HG03108 (cell line): ENCODE results near the gene CEP97.
"Not testable (repeated sequence)": the region's sequence is repeated elsewhere in the genome, so short reads cannot be mapped to it uniquely, and the experiment has no call there.

Source experiments
- ATAC-seq: cut with Tn5 transposase; IDR thresholded peaks from one replicate; pipeline ENCODE4 v1.9.1; 2021; ENCODE audit warnings: moderate library complexity; ENCODE audit not compliant: unreplicated experiment

The CEP97 gene

DNA sequence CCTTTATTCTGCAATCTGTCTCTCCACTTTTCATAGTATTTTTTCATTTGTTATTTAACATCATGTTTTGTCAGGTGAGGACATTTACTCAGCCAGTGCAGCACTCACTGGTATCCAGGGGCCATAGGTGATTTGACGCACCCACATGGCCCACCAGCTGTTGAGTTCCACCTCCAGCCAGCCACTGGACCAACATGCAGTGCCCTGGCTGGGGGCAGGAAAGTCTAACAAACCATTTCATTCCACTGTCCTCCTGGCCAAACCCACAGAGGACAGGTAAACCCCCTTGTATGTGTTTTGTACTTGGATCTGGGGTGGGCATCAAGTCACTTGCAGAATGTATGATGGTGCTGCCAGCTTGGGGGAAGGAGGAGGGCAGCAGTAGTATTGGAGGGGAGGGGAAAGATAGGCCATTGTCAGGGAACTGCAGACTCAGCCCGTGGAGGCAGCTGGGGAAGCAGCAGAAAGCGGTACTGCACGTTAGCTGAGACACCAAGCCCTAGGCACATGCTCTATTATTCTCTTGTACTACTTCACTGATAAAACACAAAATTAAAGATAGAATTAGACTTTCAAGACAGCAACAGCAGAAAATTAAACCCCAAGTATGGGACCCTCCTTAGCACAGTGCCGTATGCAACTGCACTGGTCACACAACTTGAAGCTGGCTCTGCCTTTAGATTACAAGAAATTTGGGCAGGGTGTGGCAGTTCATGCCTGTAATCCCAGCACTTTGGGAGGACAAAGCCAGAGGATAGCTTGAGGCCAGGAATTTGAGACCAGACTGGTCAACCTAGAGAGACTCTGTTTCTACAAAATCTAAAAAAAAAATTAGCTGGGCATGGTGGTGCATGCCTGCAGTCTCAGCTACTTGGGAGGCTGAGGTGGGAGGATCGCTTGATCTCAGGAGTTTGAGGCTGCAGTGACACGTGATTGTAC lies 22.4 kb upstream of the CEP97 start:
- ATAC-seq, result no peak

DNA sequence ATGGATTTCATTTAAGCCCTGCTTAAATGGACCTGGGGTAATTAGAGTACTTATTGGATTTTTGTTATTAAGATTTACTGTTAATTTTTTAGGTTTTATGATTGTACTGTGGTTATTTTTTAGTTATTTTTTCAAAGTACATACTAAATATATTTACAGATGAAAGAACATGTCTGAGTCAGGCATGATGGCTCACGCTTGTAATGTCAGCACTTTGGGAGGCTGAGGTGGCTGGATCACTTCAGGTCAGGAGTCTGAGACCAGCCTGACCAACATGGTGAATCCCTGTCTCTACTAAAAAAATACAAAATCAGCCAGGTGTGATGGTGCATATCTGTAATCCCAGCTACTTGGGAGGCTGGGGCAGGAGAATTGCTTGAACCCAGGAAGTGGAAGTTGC lies 21.7 kb upstream of the CEP97 start:
- no peak for ATAC-seq

DNA sequence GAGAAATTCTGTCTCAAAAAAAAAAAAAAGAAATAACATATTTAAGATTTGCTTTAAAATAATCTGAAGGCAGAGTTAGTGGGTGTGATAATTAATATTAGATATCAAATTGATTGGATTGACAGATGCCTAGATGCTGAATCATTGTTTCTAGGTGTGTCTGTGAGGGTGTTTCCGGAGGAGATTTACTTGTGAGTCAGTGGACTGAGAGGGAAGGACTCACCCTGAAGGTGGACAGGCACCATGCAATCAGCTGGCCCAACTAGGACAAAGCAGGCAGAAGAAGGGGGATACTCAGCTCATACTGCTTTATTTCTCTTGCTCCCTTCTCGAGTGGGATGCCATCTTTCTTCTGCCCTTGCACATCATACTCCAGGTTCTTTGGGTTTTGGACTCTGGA lies 21.2 kb upstream of the CEP97 start:
- ATAC-seq, result no peak

DNA sequence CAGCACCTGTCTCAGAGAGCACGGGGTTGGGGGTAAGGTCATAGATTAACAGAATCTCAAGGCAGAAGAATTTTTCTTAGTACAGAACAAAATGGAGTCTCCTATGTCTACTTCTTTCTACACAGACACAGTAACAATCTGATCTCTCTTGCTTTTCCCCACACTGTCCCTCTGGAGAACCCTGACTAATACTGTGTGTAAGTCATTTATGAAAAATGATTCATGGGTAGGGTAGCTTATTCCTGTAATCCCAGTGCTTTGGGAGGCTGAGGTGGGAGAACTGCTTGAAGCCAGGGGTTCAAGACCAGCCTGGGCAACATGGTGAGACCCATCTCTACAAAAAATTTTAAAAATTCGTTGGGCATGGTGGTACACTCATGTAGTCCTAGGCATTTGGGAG lies 19.8 kb upstream of the CEP97 start:
- ATAC-seq, result not testable (repeated sequence)

DNA sequence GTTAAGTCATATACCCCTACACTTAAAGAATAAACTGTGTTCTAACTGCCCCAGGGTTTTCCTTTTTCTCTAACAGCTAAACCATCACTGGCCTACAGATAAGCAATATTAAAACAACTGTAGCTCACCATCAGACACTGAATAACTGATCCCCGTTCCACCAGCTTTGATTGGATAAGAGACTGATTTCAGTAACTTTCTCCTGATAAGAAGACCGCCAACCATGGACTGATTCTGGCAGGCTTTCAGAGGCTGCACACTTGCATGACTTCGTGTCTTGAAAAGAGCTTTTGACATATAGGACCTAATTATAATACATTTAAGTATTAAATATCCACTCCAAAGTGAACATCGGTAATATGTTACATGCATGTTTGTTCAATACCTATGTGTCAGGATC lies 15.3 kb upstream of the CEP97 start:
- no peak for ATAC-seq

DNA sequence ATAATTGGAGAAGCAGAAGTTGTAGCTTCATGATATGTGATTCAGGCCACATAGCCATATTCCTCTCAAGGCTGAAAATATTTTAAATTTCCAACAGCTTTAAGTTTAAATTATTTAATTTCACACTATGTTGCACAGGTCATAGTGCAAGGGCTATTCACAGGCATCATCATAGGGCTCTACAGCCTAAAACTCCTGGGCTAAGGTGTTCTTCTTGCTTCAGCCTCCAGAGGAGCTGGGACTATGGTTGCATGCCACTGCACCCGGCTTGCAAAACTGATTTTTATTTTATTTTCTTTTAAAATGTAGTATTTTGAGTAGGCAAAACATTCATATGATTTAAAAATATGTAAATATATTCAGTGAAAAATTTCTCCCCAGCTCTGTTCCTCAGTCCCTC lies 6.0 kb upstream of the CEP97 start:
- ATAC-seq, result no peak

DNA sequence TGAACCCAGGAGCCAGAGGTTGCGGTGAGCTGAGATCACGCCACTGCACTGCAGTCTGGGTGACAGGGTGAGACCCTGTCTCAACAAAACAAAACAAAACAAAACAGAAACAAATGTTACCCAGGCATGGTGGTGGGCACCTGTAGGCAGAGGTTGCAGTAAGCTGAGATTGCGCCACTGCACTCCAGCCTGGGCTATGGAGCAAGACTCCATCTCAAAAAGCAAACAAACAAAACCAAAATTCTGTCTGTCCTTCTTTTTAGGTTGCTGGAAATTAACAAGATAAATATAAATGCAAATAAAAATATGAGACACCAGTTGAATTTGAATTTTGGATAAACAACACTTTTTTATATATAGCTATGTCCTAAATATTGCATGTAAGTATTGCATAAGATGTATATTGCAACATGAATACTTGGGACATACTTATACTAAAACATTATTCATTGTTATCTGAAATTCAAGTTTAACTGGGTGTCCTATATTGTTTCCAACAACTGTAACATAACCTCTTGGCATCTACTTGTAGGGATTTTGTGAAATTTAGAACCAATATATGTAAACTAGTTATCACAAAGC lies 4.7 kb upstream of the CEP97 start:
- no peak for ATAC-seq

DNA sequence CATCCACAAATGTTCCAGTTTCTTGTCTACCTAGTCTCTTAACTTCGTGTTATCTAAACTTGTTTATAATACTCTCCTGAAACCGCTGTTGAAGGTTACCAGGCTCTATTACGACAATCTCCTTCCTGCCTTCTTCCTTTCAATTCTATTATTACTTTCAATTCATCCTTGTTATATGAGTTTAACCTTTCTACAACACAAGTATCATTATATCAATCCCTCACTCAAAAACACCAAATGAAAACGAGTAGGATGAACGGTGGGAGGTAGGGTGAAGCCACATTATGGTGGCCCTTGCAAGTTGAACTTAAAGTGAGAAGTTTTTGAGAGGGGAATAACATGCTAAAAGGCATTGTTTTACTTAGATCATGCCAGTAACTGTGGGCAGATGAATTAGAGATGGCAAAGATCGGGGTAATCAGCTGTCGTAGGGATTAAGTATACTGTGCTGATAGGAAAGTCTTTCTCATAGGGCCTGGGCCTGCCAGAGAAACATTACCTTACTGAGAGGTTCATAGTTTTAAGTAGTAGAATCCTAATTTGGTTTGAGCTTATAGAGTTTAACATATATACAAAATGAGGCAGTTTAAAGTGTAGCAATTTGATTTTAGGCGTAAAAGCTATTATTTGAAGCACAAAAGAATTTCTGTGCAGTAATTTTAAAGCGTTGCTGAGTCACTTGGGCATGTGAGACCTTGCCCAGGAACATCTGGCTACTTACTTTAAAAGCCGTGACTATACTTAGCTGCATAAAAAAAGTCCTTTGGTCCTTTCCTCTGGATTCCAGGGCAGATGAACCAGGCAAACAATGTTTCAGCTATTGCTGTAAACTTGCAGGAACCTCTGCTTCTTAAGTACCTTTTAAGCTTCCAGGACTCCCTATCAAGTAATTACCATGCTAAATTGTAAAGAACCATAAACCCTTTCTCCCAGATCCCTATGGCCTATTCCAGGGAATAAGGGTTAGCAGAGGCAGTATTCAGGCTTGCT lies 3.3 kb upstream of the CEP97 start:
- ATAC-seq, result no peak

DNA sequence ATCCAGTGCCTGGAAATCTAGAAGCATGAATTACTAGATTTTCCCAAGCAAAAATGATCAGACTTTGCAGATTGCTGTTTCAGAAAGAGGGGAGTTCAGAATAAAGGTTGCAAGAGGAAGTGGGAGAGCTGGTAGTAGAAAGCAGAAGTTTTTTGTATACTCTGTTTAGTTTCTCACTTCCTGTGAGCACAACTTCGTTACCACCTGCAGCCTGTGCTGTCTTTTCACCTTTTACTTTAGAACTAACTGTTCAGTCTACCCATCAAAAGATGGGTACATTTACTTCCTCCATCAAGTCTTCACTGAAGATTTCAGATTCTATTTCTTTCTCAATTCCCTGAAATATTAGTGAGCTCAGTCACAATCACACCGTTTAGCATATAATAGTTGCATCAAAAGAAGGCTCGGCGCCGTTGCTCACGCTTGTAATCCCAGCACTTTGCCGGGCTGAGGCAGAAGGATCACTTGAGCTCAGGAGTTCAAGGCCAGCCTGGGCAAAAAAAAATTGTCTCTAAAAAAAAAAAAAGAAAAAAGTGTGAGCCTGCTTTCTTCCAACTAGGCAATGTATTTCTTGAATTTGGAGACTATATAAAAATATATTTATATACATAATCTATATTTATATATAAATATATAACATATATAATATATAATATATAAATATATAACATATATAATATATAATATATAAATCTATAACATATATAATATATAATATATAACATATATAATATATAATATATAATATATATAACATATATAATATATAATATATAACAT lies 1.8 kb upstream of the CEP97 start:
- peak; percentile 45 for ATAC-seq

DNA sequence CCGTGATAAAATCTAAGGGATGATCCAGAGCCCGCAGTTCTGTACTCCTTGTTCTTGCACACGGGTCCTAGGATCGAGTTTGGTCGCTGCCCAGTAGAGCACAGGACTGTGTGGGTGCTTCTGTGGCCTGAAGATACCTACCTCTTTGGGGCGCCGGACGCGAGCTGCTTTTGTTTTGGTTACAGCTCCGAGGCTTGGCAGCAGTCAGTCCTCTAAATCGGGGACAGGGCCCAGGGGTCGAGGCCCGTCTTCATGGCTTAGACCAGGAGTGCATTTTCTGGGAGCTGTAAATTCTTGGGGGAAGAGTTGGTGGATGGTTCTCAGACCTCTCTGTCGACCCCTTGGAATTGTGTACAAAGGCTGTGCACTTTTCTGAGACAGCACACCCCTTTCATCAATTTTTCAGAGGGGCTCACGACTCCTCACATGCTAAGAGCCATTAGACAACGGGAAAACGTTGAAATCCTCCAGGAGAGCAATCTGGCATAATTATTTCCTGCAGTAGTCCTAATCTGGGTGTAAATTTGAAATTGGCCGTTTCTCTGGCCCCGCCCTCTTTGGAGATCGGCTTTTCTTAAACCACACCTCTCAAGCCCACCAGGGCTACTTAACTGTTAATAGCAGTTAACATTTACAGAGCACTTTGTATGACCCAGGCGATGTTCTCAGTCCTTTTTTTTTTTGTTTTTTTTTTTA lies 928 bp downstream of the CEP97 start:
- peak; percentile 3 for ATAC-seq

DNA sequence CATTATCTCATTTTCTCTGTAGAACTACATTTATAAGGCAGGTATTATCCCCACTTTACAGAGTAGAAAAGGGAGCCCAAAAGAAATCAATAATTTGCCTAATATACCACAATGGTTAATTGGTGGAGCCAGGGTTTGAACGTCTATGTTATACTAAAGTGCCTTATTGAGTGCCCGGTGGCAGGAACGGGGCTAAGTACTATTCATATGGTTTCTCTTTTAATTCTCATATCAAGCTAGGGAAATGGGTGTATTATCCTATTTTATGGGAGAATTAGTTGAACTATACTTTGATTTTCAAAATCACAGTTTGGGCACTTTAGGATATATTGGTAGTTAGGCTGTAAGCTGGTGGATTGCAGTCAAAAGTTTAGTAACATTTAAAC lies 1.5 kb downstream of the CEP97 start:
- ATAC-seq, result no peak

DNA sequence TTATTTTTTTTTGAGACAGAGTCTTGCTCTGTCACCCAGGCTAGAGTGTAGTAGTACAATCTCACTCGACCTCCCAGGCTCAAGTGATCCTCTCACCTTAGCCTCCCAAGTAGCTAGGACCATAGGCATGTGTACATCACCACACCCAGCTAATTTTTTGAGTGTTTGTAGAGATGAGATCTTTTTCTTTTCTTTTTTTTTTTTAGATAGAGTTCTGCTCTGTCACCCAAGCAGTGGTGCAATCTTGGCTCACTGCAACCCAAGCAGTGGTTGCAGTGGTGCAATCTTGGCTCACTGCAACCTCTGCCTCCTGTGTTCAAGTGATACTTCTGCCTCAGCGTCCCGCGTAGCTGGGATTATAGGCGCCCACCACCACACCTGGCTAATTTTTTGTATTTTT lies 5.2 kb downstream of the CEP97 start:
- ATAC-seq, result no peak

DNA sequence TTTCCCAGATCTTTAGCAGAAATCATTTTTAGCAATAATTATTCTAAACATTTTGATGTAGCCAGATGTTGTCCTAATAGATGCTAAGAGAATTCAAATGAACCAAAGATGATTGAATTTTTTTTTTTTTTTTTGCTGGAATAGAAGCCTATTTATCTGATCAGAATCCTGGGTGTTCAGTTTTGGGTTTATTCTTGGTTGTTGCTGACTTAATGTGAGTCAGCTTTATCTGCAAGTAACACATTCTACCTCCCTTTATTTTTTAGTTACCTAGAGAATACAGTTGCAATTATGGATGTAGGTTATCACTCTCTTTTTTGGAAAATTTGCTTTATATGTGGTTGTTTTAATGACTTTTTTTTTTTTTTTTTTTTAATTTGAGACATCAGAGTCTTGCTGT lies 6.4 kb downstream of the CEP97 start:
- ATAC-seq, result no peak

DNA sequence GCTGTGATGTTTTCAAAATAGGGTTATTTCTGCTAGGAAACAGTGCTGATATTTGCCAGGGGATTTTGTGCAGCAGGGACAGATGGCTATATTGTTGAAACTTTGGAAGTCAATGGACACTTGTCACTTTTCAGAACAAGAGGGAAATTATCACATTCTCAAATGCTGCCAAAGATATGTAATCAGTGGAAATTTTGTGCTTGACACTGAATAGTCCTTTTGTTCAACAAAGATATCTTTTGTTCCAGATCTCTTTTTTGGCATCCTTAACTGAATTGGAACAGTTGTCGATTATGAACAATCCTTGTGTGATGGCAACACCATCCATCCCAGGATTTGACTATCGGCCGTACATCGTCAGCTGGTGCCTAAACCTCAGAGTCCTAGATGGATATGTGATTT lies 7.8 kb downstream of the CEP97 start:
- ATAC-seq, result no peak

DNA sequence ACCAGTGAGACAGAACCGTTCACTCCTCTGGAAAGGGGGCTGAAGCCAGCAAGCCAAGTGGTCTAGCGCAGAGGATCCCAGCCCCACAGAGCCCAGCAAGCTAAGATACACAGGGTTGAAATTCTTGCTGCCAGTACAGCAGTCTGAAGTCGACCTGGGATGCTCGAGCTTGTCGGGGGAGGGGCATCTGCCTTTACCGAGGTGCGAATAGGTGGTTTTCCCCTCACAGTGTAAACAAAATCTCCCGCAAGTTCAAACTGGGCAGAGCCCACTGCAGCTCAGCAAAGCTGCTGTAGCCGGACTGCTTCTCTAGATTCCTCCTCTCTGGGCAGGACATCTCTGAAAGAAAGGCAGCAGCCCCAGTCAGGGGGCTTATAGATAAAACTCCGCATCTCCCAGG lies 11.4 kb downstream of the CEP97 start:
- no peak for ATAC-seq

DNA sequence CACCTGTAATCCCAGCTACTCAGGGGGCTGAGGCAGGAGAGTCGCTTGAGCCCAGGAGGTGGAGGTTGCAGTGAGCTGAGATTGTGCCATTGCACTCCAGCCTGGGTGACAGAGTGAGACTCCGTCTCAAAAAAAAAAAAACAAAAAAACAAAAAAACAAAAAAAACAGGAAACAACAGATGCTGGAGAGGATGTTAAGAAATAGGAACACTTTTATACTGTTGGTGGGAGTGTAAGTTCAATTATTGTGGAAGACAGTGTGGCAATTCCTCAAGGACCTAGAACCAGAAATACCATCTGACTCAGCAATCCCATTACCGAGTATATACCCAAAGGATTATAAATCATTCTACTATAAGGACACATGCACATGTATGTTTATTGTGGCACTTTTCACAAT lies 17.5 kb downstream of the CEP97 start:
- not testable (repeated sequence) for ATAC-seq

DNA sequence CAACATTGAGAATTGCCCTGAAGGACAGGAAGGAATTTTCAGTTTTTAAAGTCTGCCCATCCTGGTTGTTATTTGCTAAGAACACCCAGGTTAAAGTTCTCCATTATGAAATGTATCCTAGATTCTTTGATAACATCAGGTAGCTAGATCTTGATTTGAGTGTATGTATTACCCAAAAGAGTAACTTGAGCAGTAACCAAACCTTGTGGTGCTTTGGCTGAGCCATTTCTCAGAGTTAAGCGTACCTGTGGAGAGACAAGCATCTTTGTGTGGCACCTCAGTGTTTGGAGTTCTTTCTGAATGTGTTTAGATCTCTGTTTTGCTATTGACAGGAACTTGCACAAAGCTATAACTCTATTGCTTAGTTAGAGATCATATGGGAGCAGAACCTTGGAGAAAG lies 20.4 kb downstream of the CEP97 start:
- ATAC-seq, result no peak

DNA sequence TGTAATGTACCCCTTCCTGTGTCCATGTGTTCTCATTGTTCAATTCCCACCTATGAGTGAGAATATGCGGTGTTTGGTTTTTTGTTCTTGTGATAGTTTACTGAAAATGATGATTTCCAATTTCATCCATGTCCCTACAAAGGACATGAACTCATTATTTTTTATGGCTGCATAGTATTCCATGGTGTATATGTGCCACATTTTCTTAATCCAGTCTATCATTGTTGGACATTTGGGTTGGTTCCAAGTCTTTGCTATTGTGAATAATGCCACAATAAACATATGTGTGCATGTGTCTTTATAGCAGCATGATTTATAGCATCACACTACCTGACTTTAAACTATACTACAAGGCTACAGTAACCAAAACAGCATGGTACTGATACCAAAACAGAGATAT lies 21.5 kb downstream of the CEP97 start:
- not testable (repeated sequence) for ATAC-seq

DNA sequence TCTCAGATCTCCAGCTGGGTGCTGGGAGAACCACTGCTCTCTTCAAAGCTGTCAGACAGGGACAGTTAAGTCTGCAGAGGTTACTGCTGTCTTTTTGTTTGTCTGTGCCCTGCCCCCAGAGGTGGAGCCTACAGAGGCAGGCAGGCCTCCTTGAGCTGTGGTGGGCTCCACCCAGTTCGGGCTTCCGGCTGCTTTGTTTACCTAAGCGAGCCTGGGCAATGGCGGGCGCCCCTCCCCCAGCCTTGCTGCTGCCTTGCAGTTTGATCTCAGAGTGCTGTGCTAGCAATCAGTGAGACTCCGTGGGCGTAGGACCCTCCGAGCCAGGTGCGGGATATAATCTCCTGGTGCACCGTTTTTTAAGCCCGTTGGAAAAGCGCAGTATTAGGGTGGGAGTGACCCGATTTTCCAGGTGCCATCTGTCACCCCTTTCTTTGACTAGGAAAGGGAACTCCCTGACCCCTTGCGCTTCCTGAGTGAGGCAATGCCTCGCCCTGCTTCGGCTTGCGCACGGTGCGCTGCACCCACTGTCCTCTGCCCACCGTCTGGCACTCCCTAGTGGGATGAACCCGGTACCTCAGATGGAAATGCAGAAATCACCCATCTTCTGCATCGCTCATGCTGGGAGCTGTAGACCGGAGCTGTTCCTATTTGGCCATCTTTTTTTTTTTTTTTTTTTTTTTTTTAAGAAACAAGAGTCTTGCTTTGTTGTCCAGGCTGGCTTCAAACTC lies 29.1 kb downstream of the CEP97 start:
- not testable (repeated sequence) for ATAC-seq
